HG02759 (cell line): ENCODE measurements around the gene PHKA2.

Experiments used
- ATAC-seq: cut with Tn5 transposase; IDR thresholded peaks from one replicate; pipeline ENCODE4 v1.9.1; 2021; ENCODE audit warnings: mild to moderate bottlenecking, moderate library complexity; ENCODE audit not compliant: unreplicated experiment

PHKA2 gene

GRCh38 chrX:18933617-18934016 is 50.3 kb downstream of the PHKA2 start:
- no peak for ATAC-seq

GRCh38 chrX:18931972-18932371 is 51.9 kb downstream of the PHKA2 start:
- no peak for ATAC-seq

GRCh38 chrX:18929775-18930174 is 54.1 kb downstream of the PHKA2 start:
- ATAC-seq: no peak

- ATAC-seq: no peak
Observed at GRCh38 chrX:18927558-18927957, 56.4 kb downstream of the PHKA2 start.

GRCh38 chrX:18924507-18925088 is 59.3 kb downstream of the PHKA2 start:
- ATAC-seq: no peak

GRCh38 chrX:18920566-18920965 is 63.3 kb downstream of the PHKA2 start:
- no peak for ATAC-seq

GRCh38 chrX:18920079-18920478 is 63.8 kb downstream of the PHKA2 start:
- no peak for ATAC-seq

- ATAC-seq: no peak
Observed at GRCh38 chrX:18917831-18918230, 66.1 kb downstream of the PHKA2 start.

- ATAC-seq: no peak
Observed at GRCh38 chrX:18906286-18906685, 77.6 kb downstream of the PHKA2 start.

GRCh38 chrX:18900401-18900976 is 83.4 kb downstream of the PHKA2 start:
- ATAC-seq: no peak

GRCh38 chrX:18899796-18900380 is 84.0 kb downstream of the PHKA2 start:
- no peak for ATAC-seq

- ATAC-seq: no peak
Observed at GRCh38 chrX:18898492-18898891, 85.4 kb downstream of the PHKA2 start.

GRCh38 chrX:18898091-18898490 is 85.8 kb downstream of the PHKA2 start:
- ATAC-seq: no peak

- no peak for ATAC-seq
Observed at GRCh38 chrX:18897611-18898010, 86.3 kb downstream of the PHKA2 start.

GRCh38 chrX:18896680-18897544 is 87.0 kb downstream of the PHKA2 start:
- ATAC-seq: no peak

GRCh38 chrX:18895189-18895951 is 88.5 kb downstream of the PHKA2 start:
- no peak for ATAC-seq

- no peak for ATAC-seq
Observed at GRCh38 chrX:18894156-18894555, 89.8 kb downstream of the PHKA2 start.

GRCh38 chrX:18893536-18893935 is 90.4 kb downstream of the PHKA2 start:
- ATAC-seq: no peak

GRCh38 chrX:18892899-18893298 is 91.0 kb downstream of the PHKA2 start:
- ATAC-seq: no peak

GRCh38 chrX:18891548-18891945 is 92.4 kb downstream of the PHKA2 start:
- ATAC-seq: no peak
